ENCODE results near the gene CDYL.
"Not testable (repeated sequence)": the region's sequence is repeated elsewhere in the genome, so short reads cannot be mapped to it uniquely, and the experiment has no call there.

The CDYL gene

GRCh38 chr6:4805553-4806336 lies 29.5 kb downstream of the CDYL start:
- DNase-seq (ENCODE audit: low spot score) = no peak

GRCh38 chr6:4806337-4806725 lies 30.1 kb downstream of the CDYL start:
- no peak for DNase-seq (ENCODE audit: low spot score)

GRCh38 chr6:4806791-4807190 lies 30.6 kb downstream of the CDYL start:
- no peak for DNase-seq (ENCODE audit: low spot score)

- DNase-seq (ENCODE audit: low spot score) = no peak
Observed at GRCh38 chr6:4808396-4808795, 32.2 kb downstream of the CDYL start.

- no peak for DNase-seq (ENCODE audit: low spot score)
Observed at GRCh38 chr6:4809999-4810918, 34.1 kb downstream of the CDYL start.

GRCh38 chr6:4812068-4812467 lies 35.9 kb downstream of the CDYL start:
- DNase-seq (ENCODE audit: low spot score) = no peak

- DNase-seq (ENCODE audit: low spot score) = no peak
Observed at GRCh38 chr6:4813055-4813454, 36.9 kb downstream of the CDYL start.

- no peak for DNase-seq (ENCODE audit: low spot score)
Observed at GRCh38 chr6:4814212-4814611, 38.0 kb downstream of the CDYL start.

- no peak for DNase-seq (ENCODE audit: low spot score)
Observed at GRCh38 chr6:4814987-4815386, 38.8 kb downstream of the CDYL start.

- no peak for DNase-seq (ENCODE audit: low spot score)
Observed at GRCh38 chr6:4815584-4815983, 39.4 kb downstream of the CDYL start.

GRCh38 chr6:4816904-4817303 lies 40.7 kb downstream of the CDYL start:
- no peak for DNase-seq (ENCODE audit: low spot score)

- DNase-seq (ENCODE audit: low spot score) = no peak
Observed at GRCh38 chr6:4817551-4817950, 41.3 kb downstream of the CDYL start.

GRCh38 chr6:4818272-4818938 lies 42.2 kb downstream of the CDYL start:
- no peak for DNase-seq (ENCODE audit: low spot score)

- no peak for DNase-seq (ENCODE audit: low spot score)
Observed at GRCh38 chr6:4819706-4820283, 43.6 kb downstream of the CDYL start.

GRCh38 chr6:4820704-4821276 lies 44.6 kb downstream of the CDYL start:
- no peak for DNase-seq (ENCODE audit: low spot score)

GRCh38 chr6:4822476-4822875 lies 46.3 kb downstream of the CDYL start:
- no peak for DNase-seq (ENCODE audit: low spot score)

- DNase-seq (ENCODE audit: low spot score) = no peak
Observed at GRCh38 chr6:4828187-4828698, 52.0 kb downstream of the CDYL start.

- no peak for DNase-seq (ENCODE audit: low spot score)
Observed at GRCh38 chr6:4829089-4829488, 52.9 kb downstream of the CDYL start.

GRCh38 chr6:4835540-4835939 lies 59.3 kb downstream of the CDYL start:
- not testable (repeated sequence) for DNase-seq (ENCODE audit: low spot score)

- no peak for DNase-seq (ENCODE audit: low spot score)
Observed at GRCh38 chr6:4840169-4840568, 64.0 kb downstream of the CDYL start.

- no peak for DNase-seq (ENCODE audit: low spot score)
Observed at GRCh38 chr6:4844108-4844507, 67.9 kb downstream of the CDYL start.

GRCh38 chr6:4846387-4846786 lies 70.2 kb downstream of the CDYL start:
- no peak for DNase-seq (ENCODE audit: low spot score)

Measured in CD4-positive, alpha-beta T cell treated with Interleukin-15 for 4 hours (primary cell).